Measurements from ENCODE around the gene ITPR1. TPM values are rescaled to one million over a fixed set of nuclear protein-coding genes. Genes with fewer than 3 reads are reported as not detected.

ITPR1 gene
- total and polyA plus RNA-seq, 2 experiments from 2014 or later = 1.4 to 2.5 TPM

DNA sequence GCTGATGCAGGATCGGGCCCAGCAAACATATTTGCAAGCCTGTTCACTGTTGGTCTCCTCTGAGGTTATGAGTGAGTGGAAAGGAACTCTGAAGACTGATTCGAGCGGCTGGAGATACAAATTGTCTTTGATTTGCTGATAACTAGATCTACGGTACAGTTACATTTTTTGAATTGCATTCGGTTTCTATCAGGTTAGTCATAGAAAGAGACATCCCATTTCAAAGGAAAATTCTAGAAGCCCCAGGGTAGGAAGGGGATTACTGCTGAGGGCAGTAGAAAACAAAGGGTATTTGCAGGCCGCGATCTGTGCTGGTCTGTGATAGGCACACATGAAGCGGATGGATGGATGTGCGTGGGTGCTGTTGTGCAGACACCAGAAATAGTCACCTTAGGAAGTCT lies 228.4 kb downstream of the ITPR1 start:
- in situ Hi-C loops (cut with MboI) = no loop called here
- DNase-seq = peak; percentile 89
- Histone ChIP-seq H4K20me1 (ENCODE audit: insufficient read depth) (no peaks in the 10 kb centered on the region), H3K27ac (peak overlapping the region; percentile 93), H3K9ac (peak overlapping the region; percentile 79), H3K4me3 (peak overlapping the region; percentile 45), H3K79me2 (ENCODE audit: insufficient read depth) (no peaks in the 10 kb centered on the region), H3K27me3 (replicated peaks; ENCODE audit: insufficient read depth) (no peaks in the 10 kb centered on the region), H3K4me1 (ENCODE audit: insufficient read depth) (peaks cover 44% of the 10 kb centered on the region), H3K4me2 (ENCODE audit: unreplicated experiment) (peak overlapping the region; percentile 73), H3K9me2 (ENCODE audit: insufficient read depth) (no peaks in the 10 kb centered on the region), H3K9me3 (ENCODE audit: low read depth) (no peaks in the 10 kb centered on the region), H2AFZ (no peak overlapping the region), H3K36me3 (ENCODE audit: low read depth) (no peaks in the 10 kb centered on the region), H3F3A (ENCODE audit: insufficient read depth) (peaks cover 32% of the 10 kb centered on the region)
- 39 to 43% methylated on average over 9 of the region's 9 CpGs for WGBS, 2 experiments (ENCODE audit: low coverage in 1 of 2, low lambda C conversion rate in 2 of 2, missing lambda C conversion rate in 2 of 2)
- TF ChIP-seq EZH2 (IDR thresholded peaks at IDR 0.05; ENCODE audit: insufficient read depth, poor library complexity, severe bottlenecking) (no peak), EZH2phosphoT487 (IDR thresholded peaks at IDR 0.05; ENCODE audit: insufficient read depth, low read depth) (no peak)

GRCh38 chr3:4722103-4722502 lies 229.0 kb downstream of the ITPR1 start:
- peak overlapping the region; percentile 79 for H3K9ac ChIP-seq
- DNase-seq = peak; percentile 87
- no peak overlapping the region for H2AFZ ChIP-seq
- in situ Hi-C loops (cut with MboI) = no loop called here
- no peaks in the 10 kb centered on the region for H3K9me3 ChIP-seq (ENCODE audit: low read depth)
- no peaks in the 10 kb centered on the region for H3K36me3 ChIP-seq (ENCODE audit: low read depth)
- 18 to 19% methylated on average over 6 of the region's 6 CpGs for WGBS, 2 experiments (ENCODE audit: low coverage in 1 of 2, low lambda C conversion rate in 2 of 2, missing lambda C conversion rate in 2 of 2)
- H3K4me3 ChIP-seq = peak overlapping the region; percentile 45; the same call in 1 of the 2 replicates
- H3K27me3 ChIP-seq (replicated peaks; ENCODE audit: insufficient read depth) = no peaks in the 10 kb centered on the region
- no peaks in the 10 kb centered on the region for H3K79me2 ChIP-seq (ENCODE audit: insufficient read depth)
- H3F3A ChIP-seq (ENCODE audit: insufficient read depth) = peaks cover 26% of the 10 kb centered on the region
- H3K27ac ChIP-seq = peak overlapping the region; percentile 93
- peaks cover 38% of the 10 kb centered on the region for H3K4me1 ChIP-seq (ENCODE audit: insufficient read depth)
- peak overlapping the region; percentile 73 for H3K4me2 ChIP-seq (ENCODE audit: unreplicated experiment)
- no peaks in the 10 kb centered on the region for H4K20me1 ChIP-seq (ENCODE audit: insufficient read depth)
- no peaks in the 10 kb centered on the region for H3K9me2 ChIP-seq (ENCODE audit: insufficient read depth)
- no peak for TF ChIP-seq EZH2phosphoT487 (IDR thresholded peaks at IDR 0.05; ENCODE audit: insufficient read depth, low read depth)
- no peak for TF ChIP-seq EZH2 (IDR thresholded peaks at IDR 0.05; ENCODE audit: insufficient read depth, poor library complexity, severe bottlenecking)

- no peak overlapping the region for H3K4me3 ChIP-seq
- 87 to 89% methylated on average over 10 of the region's 10 CpGs for WGBS, 2 experiments (ENCODE audit: low coverage in 1 of 2, low lambda C conversion rate in 2 of 2, missing lambda C conversion rate in 2 of 2)
- no peak overlapping the region for H3K4me2 ChIP-seq (ENCODE audit: unreplicated experiment)
- H3K9ac ChIP-seq = no peak overlapping the region
- H3K36me3 ChIP-seq (ENCODE audit: low read depth) = no peaks in the 10 kb centered on the region
- peaks cover 21% of the 10 kb centered on the region for H3F3A ChIP-seq (ENCODE audit: insufficient read depth)
- H3K27me3 ChIP-seq (replicated peaks; ENCODE audit: insufficient read depth) = no peaks in the 10 kb centered on the region
- in situ Hi-C loops (cut with MboI) = no loop called here
- H4K20me1 ChIP-seq (ENCODE audit: insufficient read depth) = no peaks in the 10 kb centered on the region
- H2AFZ ChIP-seq = no peak overlapping the region
- peaks cover 34% of the 10 kb centered on the region for H3K4me1 ChIP-seq (ENCODE audit: insufficient read depth)
- no peaks in the 10 kb centered on the region for H3K9me2 ChIP-seq (ENCODE audit: insufficient read depth)
- TF ChIP-seq EZH2 (IDR thresholded peaks at IDR 0.05; ENCODE audit: insufficient read depth, poor library complexity, severe bottlenecking) = no peak
- no peak for TF ChIP-seq EZH2phosphoT487 (IDR thresholded peaks at IDR 0.05; ENCODE audit: insufficient read depth, low read depth)
- no peaks in the 10 kb centered on the region for H3K9me3 ChIP-seq (ENCODE audit: low read depth)
- no peak for DNase-seq
- no peak overlapping the region for H3K27ac ChIP-seq
- no peaks in the 10 kb centered on the region for H3K79me2 ChIP-seq (ENCODE audit: insufficient read depth)
Observed at GRCh38 chr3:4724051-4724629, 231.0 kb downstream of the ITPR1 start.

GRCh38 chr3:4726549-4726948 lies 233.4 kb downstream of the ITPR1 start:
- no peak for TF ChIP-seq EZH2phosphoT487 (IDR thresholded peaks at IDR 0.05; ENCODE audit: insufficient read depth, low read depth)
- peaks cover 17% of the 10 kb centered on the region for H3K4me1 ChIP-seq (ENCODE audit: insufficient read depth)

More at GRCh38 chr3:4726549-4726948, 233.4 kb downstream of the ITPR1 start:
- peak; percentile 55 for DNase-seq
- Histone ChIP-seq H3K27me3 (replicated peaks; ENCODE audit: insufficient read depth) (no peaks in the 10 kb centered on the region), H3K9me3 (ENCODE audit: low read depth) (no peaks in the 10 kb centered on the region), H3K9me2 (ENCODE audit: insufficient read depth) (no peaks in the 10 kb centered on the region), H3F3A (ENCODE audit: insufficient read depth) (peaks cover 16% of the 10 kb centered on the region), H3K9ac (no peak overlapping the region), H4K20me1 (ENCODE audit: insufficient read depth) (no peaks in the 10 kb centered on the region), H2AFZ (no peak overlapping the region), H3K27ac (no peak overlapping the region), H3K36me3 (ENCODE audit: low read depth) (no peaks in the 10 kb centered on the region), H3K79me2 (ENCODE audit: insufficient read depth) (no peaks in the 10 kb centered on the region), H3K4me3 (no peak overlapping the region), H3K4me2 (ENCODE audit: unreplicated experiment) (no peak overlapping the region)
- in situ Hi-C loops (cut with MboI) = loop anchor here (5.0 kb wide), 1 partner anchor 251 kb away; the partner anchor contains the start of gene BHLHE40
- 44 to 45% methylated on average over 5 of the region's 5 CpGs for WGBS, 2 experiments (ENCODE audit: low coverage in 1 of 2, low lambda C conversion rate in 2 of 2, missing lambda C conversion rate in 2 of 2)
